Suppressor macrophage treated with lipopolysaccharide for 1 hour (primary cell): ENCODE results near the gene SACS.

ENCODE experiments used
- DNase-seq, 3 donors: peaks; one replicate each; pipeline ENCODE4 v3.0.0-alpha.2; 2020 to 2022

SACS gene

DNA sequence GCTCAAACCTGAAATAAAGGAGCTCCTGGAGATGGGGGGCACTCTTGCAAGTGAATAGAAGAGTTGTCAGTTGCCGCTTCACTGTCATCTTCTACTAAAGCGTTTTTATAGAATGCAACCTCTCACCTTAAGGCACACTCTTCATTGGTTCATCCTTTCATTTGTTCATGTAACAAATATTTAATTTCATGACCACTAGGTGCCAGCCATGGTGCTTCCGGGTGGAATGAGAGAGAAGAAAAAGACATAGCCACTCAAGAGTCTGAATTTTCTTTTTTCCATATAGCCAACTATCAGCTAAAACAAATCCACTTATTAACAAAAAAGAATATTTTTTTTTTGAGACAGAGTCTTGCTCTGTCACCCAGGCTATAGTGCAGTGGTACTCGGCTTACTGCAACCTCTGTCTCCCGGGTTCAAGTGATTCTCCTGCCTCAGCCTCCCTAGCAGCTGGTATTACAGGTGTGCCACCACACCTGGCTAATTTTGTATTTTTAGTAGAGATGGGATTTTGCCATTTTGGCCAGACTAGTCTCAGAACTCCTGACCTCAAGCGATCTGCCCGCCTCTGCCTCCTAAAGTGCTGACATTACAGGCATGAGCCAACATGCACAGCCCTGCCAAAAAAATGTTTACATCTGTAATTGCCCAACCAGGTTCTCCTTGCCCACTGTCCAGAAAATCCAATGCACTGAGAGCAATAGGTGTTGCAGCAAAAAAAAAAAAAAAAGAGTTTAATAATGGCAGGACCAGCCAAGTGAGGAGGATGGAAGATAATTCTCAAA lies 22.1 kb upstream of the SACS start:
- DNase-seq, result no peak

DNA sequence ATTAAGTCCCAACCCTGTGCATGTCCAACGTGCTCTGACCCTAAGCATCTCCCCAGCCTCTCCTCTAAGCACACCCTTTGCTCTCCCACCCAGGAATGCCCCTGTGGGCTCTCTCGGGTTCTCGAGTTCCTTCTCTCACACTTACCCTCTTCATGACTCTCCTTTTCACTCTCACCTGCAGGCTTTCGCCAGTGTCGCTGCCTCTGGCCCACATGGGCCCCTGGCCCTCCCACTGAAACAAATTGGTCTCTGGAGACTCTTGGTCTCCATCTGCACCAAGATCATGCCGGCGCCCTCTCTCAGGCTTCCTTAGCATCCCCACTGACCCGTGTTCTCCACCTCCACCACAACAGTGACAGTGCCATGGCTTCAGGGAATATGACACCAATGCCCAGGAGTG lies 19.6 kb upstream of the SACS start:
- DNase-seq, result no peak

DNA sequence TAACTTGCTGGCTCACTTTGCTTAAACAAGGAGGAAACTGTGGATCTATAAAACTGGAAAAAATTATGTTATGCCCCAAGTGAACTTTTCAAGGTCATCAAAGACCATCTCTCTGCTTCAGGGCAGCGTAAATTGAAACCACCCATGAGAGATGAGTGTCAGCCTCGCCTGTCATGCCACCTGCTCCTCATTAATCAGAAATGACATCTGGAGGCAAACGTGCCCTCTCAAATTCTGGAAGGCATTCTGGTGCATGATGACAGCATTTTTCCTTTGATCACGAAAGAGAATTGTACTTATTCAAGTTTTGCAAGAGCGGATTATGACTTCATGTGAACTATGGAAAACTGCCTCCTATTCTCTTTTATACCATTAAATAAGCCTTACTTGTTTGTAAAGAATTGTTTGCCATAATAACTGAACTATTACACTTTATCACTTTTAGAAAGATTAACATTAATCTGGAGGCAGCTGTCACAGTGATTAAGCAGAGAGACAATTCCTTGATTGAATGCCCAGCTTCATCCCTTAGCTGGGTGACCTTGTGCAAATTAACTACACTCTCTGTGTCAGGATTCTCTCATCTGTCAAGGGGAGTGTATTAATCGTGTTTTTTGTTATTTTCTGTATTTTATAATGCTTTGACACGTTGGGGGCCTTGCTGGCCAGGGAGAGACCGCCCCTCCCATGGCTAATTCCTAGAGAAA lies 17.0 kb upstream of the SACS start:
- no peak for DNase-seq

DNA sequence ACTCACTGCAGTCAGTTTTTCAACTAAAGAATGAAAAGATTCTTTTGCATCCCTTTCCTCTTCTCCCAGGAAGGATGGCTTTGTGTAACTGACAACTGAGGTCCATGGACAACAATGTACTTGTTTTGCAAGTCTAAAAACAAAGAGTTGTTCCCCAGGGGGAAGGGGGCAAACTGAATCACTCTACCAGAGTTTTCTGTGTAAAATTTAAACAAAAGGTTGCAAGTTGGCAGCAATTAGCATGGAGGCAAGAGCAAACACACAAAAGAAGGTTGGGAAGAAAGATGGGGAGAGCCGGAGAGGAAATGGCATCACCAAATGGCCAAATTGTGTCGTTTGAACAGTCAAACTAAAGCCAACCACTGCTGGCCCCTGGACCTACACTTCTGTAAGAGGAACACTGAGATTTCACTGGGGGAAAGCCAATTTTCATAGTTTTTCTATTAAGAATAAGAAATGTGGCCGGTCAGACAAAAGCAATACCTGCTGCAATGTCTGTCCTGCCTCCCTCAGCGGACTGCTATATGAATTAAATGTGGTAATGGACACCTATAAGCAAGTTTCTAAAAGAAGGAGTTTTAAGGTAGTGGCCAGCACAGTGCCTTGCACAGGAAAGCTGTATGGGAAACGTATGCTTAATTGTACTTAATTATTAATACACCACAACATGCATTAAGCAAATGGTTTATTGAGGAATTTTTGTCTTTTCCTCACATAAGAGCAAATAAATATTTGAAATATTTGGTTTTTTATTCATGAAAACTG lies 16.1 kb upstream of the SACS start:
- no peak for DNase-seq

DNA sequence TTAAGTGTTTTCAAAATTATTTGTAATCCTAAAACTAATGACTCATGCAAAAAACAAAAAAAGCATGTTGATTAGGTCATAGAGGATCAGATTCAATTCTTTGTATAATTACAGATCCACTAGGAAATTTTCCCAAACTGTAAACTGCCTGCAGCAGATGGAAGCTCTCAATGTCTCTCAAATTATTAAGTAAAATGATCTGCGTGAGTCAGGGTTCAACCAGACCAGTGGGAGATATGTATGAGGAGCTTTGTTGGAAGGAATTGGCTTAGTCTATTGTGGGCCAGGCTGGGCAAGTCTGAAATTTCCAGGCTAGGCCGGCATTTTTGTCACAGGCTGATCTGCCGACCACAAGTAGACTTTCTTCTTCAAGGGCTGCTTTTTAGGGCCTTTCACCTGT lies 14.4 kb upstream of the SACS start:
- no peak for DNase-seq

DNA sequence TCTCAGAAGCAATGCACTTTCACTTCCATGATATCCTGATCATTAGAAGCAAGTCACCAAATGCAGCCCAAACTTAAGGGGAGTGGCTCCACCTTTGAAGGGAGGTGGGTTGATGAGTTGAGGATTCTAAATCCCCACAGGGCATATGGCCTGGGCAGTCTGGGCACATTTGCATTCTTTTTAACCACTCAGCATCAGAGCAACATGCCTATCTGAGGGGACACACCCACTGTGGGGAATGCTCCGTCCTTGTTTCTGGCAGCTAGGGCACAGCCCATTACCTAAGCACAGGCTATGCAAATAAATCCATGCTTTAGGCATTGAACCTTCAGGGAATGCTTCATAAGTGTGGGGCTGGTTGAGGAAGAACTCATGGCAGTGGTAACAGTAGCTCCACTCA lies 12.3 kb upstream of the SACS start:
- DNase-seq, result no peak

DNA sequence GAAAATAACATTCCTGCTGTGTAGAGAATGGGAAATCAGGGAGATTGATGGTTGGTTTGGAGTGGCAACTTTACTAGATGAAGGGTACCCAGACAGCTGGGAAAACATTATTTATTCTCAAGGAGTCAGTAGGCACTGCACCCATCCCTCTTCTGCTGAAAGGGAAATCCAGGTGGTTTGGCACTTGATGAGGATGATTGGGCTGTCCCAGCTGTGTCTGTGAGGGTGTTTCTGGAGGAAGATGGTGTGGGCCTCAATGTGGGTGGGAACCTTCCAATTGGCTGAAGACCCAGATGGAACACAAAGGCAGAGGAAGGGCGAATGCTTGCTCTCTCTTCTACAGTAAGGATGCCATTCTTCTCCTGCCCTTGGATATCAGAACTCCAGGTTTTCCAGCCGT lies 10.4 kb upstream of the SACS start:
- DNase-seq, result no peak

DNA sequence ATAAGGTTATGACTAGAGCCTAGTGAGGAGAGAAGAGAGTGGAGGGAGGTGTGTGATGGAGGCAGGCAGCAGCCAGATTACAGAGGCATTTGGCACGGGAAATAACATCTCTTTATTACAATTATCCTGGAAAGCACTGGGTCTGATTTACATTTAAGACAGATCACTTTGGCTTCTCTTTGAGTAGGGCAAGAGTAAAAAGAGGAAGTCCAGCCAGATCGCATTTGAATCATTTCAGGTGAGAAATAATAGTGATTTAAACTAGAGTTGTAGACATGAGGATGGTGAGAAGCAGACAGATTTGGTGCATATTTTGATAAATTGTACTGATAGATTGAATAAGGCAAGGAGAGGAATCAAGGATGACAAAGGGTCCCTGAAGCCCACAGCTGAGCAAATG lies 9.6 kb upstream of the SACS start:
- no peak for DNase-seq

DNA sequence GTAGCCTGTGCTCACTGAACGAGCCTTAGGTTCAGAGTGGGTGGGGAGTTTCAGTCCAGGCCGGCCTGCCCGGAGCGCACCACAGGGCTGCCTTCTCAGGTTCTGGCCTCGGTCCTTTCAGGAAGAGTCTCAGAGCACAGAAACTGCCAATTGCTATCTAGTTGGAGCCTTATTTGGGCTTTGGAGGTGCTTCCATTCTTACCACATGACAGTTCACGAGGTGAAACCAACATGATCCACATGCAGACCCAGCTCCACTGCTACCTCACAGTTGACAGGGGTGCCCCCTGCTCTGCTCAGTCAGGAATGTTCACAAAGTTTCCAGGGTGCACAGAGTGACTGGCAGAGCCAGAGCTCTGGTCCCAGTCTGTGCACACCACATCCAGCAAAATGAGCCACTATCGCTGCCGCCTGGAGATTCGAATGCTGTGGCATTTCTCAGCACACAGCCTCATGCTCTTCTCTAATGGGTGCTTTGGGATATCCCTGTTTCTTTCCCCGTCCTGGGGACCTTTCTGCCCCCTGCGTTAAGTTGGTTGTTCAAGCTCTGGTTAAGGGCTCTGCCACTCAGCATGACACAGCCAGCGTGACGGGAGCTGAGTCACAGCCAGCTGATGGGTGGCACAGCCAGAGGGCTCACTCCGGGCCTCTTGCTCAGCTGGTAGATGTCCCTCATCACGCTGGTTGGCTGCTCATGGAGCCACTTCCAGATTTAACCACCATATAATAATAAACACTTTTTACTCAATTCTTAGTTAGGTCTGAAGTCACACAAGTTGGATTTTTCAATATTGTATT lies 7.5 kb upstream of the SACS start:
- peak; percentile 60 to 72 (median 66) for DNase-seq

DNA sequence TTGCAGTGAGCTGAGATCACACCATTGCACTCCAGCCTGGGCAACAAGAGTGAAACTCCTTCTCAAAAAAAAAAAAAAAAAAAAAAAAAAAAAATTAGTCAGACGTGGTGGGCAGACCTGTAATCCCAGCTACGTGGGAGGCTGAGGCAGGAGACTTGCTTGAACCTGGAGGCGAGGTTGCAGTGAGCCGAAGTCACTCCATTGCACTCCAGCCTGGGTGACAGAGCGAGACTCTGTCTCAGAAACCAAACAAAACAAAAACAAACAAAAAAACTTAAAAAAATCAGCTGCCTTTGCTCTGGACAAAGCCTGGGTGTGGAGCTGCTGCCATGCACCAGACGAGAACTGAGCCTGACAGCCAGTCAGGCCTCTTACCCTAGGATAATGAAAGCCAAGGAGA lies 6.8 kb upstream of the SACS start:
- peak in 2 of 3 donors; percentile 30 to 31 for DNase-seq

DNA sequence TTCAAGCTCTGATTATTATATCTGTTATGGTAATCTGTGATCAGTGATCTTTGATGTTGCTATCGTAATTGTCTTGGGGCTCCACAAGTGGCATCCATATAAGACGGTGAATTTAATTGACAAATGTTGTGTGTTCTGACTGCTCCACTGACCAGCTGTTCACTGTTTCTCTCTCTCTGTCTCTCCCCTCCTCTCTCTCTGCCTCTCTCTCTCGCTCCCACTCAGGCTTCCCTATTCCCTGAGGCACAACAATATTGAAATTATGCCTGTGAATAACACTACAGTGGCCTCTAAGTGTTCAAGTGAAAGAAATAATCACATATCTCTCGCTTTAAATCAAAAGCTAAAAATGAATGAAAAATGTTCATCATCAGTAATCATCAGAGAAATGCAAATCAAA lies 4.4 kb upstream of the SACS start:
- no peak for DNase-seq

DNA sequence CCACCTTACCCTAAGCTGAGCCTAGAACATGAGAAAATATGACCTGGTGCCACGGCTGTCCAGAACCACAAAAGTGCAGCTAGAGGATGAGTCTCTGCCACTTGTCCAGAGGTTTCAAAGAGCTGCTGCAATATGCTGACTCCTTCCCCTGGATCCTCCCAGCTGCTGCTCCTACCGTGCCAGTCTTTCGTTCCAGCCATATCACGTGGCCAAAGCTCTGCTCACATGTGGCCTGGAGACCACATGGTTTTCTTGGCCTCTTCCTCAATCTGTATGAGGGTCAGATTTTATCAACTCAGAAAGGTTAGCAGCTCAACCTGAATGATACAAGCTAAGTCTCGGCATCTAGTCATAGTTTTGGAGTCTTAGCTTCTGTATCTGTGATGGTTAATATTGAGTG lies 3.2 kb upstream of the SACS start:
- DNase-seq, result no peak

DNA sequence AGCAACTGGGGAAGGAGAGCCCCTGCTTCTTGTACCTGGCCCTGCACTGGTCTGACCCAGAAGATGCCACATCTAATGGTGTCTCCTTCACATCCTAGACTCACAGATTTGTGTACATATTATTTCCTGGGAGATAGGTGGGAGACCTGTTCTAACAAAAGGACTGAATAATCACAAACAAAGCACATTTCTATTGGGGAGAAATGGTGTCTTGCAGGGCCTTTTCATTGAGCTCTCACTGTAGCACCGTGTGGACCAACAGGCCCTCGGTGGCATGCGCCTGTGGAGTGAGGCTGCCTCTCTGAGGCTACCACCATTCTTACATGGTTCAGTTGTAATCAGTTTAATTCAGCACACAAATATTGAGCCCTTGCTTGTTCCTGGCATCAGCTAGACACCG lies 989 bp upstream of the SACS start:
- no peak for DNase-seq

DNA sequence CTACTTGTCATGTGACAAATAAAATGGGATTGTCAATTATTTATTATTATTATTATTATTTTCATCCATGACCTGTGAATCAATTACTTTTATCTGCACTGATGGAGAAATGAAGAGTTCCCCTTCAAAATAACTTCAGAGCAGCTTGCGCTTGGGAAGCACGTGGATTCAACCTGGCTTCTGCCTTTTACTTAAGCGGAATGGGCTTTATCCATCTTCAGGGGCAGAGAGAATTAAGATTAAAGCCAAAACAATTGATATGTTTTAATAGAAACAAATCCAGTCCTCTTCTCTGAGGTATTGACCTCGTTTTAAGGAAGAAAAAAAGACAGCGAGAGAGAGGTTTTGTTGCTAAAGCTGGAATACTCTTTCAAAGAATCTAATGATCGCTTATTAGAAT lies 876 bp downstream of the SACS start:
- no peak for DNase-seq

DNA sequence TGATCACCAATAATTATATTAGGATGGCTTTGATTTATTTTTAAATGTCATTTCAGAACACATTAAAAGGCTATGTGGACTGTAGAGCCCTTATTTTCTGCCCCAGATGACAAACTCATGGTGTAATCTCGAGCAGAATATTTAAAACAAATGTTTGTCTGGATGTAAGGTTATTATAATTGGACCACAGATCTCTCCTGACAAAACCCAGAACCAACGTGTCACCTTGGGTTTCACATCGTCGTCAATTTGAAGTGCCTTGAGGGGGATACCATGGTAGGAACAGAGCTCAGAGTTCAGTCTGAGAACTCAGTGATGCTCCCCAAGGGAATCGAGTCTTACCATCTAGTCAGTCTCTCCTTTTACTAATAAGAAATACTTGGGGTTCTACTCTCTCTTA lies 2.8 kb downstream of the SACS start:
- DNase-seq, result no peak

DNA sequence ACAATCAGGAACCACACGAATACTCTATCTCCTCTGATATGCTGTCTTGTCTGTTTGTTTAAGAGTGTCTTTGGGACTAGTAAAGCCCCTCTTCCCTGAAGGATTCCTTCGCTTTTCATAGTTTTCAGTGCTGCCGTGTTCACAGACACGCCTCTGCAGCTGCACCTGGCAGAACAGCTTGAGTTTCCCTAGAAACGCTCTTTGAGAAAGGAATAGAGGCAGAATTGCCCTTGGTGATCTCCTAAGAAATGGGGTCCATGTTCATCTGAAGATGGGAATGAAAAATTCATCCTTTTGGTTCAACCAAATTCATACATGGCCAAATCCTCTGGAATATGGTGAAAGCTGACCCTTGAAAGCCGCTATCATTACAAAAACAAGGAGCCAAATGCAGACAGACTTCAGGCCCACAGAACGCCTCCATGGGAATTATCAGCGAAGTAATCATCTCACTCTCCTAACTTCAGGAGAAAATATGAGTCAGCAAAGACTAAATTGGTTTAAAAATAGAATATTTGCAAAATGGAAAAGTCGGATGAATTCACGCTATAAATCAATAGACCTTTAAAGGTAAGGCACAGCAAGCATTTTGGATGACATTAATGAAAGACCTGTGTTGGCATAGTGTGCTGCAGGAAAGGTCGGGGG lies 5.5 kb downstream of the SACS start:
- no peak for DNase-seq

DNA sequence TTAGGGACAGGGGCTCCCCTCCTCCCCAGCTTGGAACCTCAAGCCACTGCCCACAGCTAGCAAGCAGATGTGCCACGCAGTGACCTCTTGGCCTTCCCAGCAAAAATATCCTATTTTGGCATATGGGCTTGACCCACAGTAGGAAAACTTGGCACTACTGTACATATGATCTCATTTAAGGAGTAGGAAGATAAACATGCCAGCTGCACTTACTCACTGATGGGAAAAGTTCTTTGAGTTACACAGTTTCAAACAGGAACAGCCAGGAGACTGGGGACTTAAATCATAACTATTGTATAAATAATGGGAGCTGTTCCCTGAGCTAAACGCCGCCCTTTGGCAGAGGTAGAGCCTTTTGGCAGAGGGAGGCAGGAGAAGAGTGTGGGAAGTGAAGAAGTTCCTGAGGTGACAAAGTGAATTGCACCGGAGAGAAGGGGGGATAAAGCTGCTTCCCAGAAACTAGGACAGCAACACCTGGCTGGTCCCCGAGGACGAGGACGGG lies 6.1 kb downstream of the SACS start:
- no peak for DNase-seq

DNA sequence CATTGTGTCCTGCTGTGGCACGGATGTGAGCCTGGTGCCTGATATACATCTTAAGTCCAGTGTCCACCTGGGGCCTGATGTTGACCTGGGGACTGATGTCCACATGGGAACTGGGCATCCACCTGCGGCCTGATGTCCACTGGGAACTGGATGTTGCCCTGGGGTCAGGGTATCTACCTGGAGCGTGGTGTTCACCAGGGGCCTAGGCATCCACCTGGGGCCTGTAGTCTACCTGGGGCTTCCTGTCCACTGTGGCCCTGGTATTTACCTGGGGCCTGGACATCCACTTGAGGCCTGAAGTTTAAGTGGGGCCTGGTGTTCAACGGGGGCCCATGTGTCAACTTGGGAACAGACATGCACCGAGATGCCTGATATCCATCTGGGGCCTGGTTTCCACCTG lies 11.9 kb downstream of the SACS start:
- DNase-seq, result no peak

DNA sequence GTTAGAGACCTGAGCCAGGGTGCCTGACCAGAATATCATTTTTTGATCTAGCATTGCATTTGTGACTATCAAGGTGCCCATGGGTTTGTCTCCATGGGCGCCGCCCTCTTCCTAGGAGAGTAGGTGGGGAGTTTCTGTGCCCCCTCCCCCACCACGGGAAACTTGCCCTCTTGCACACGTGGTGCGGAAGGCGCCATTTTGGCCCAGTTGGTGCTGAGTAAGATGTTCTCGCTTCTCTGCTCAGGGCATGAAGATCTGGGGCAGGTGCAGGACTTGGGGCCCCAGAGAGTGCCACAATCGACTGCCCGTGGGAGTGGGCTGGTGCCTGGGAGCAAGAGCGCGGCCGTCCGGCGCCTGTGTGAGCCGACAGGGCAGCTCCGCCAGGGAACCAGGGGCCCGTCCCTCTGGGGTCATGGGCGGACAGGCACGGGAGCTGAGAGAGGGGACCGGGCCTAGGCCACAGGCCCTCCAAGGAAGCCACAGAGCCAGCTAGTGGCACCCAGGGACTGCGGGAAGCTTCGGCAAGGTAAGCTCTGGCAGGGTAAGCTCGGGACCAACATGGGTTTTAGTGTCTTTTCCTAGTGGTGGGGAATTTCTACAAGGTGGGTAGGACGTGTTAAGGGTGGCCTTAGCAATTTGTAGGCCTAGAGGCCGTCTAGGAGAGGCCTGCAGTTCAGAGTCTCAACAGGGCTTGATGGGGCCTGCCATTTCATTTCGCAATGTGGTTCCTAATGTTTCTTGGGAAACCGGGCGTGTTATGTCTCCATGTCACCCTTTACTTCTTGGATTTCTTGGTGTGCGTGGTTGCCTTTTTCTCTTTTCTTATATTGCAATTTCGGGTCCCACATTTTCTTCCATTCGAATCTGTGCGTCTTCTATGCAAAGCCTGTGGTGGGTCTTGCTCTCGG lies 14.5 kb downstream of the SACS start:
- no peak for DNase-seq

DNA sequence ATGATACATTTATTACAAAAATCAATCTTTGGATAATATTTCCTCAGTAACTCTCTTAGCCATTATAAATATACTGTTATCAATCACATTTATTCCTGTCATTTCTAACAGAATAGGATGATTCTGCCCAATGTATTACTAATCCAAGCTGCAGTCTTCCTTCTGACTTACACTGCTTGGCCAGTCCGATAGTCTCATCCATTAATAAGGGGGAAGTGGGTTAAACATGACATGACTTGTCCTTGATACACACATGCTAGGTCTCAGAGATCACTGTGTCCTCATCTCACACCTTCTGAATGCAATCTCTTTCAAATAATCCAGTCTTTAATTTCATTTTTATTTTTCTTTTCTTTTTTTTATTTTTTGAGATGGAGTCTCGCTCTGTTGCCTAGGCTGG lies 18.8 kb downstream of the SACS start:
- DNase-seq, result no peak

DNA sequence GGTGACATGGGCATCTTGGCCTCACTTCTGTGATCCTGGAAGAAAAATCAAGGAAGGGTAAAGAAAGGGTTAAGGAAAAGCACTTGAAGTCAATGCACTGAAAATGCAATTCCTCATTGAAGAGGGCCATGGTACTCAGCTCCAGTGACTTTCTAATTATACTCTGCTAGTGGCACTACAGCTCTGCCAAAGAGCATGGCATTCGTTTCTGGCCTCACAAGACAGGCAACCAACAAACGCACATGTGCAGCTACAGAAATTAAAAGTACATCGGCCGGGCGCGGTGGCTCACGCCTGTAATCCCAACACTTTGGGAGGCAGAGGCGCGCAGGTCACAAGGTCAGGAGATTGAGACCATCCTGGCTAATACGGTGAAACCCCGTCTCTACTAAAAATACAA lies 21.8 kb downstream of the SACS start:
- DNase-seq, result no peak
